GM11168 (cell line): ENCODE results near the gene CC2D2B.
"Not testable (repeated sequence)": the region's sequence is repeated elsewhere in the genome, so short reads cannot be mapped to it uniquely, and the experiment has no call there.

Experiments
- in situ Hi-C: fragments of 300-500 bp; cut with MboI; formaldehyde crosslinking; loops from one replicate; pipeline ENCODE4 v1.12.0; 2022; ENCODE audit warnings: low sequenced_read_pairs; ENCODE audit not compliant: unreplicated experiment

Gene CC2D2B

DNA sequence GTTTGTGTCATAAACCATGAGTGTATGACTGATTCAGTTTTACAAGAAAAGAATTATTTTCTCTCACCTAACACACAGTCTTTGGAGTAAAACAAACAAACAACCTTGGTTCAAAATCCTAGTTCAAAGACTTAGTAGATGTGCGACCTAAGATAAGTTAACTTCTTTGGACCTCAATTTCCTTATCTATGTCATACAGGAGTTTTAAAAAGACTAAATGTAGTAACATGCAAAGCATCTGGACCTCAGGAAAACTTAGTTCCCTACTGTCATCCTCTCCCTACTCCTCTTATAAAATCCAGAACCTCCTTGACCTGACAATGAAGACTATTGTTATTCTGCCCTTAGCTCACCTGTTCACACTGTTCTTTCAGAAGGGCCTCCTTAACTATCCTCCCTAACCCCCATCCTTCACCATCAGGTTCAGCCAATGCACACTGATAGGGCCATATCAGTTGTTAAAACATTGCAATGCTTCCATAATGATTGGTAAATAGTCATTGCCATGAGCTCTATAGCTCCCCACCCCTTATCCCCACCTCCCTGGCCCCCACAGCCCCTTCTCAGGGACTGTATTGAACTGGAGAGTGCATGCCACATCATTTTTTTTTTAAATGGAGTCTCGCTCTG, 106.8 kb downstream of the CC2D2B start:
- in situ Hi-C loops: loop anchor here (25.0 kb wide), 1 partner anchor 298 kb away; the partner anchor contains the start of gene DNTT

DNA sequence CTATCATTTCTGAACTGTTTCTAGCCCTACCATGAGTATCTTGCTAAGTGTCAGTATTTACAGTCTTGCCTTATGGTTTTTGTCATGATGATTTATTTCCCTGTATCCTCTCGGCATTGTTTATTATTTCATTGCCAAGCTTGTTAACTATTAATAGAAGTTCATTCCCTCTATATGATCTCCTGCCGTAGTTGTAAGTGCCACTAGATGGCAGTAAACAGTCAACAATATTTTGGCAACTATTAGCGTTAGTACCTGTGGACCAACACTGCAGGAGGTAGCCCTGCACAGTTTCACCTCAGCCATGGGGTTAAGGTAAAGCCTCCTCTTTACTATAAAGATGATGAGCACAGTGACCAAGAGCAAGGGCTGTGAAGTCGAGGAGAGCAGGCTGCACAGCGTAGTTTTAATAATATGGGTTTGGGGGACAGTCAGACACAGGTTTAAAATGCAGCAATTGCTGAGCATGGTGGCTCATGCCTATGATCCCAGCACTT, 109.5 kb downstream of the CC2D2B start:
- in situ Hi-C loops: loop anchor here (25.0 kb wide), 1 partner anchor 295 kb away; the partner anchor contains the start of gene DNTT

DNA sequence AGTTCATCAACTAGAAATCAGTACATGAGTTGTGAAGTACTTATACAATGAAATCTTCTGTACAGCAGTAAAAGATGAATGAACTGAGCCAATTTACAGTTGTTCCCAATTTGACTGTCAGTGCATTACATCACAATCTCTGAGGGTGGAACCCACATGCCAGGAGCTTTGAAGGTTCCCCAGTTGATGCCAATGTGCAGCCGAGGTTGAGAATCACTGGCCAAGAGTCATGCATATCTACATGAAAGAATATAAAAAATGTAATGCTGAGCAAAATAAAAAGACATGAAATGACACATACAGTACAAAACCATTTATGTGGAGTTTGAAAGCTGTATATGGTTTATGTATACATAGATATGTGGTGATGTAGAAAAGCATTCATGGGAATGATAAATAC, 113.6 kb downstream of the CC2D2B start:
- in situ Hi-C loops: loop anchor here (25.0 kb wide), 1 partner anchor 291 kb away; the partner anchor contains the start of gene DNTT

DNA sequence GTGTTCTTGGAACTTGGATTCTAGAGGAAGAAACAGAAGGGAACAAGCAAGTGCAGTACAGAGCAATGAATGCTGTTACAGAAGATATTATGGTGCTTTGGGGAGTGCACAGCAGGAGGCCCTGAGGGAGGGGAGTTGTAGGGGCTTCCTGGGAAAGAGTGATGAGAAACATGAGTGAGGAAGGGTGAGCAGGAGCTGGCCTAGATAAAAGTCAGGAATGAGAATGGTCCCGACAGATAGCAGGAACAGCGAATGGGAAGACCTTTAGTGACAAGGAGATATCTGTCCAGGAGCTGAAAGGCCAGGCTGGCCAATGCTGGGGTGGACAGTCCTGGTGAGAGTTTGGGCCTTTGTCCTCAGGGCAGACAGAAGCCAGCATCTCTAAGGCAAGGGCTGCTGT, 115.0 kb downstream of the CC2D2B start:
- in situ Hi-C loops: loop anchor here (25.0 kb wide), 1 partner anchor 290 kb away; the partner anchor contains the start of gene DNTT

DNA sequence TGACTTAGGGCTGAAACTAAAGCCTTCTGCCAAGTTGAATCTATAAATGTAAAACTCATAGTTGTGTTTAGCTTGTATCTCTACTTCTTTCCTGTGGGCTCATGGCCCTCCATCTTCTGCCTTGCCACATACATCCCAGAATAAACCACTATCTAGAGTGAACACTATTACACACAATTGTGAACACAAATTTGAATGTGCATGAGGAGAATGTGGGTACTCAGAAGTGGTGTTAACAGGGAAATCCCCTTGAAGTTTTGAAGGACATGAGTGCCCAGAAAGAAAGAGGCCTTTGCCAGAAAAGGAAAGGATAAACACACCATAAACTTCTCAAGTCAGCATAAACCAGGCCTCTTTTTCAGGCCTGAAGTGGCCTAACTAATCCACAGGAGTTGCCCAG, 115.4 kb downstream of the CC2D2B start:
- in situ Hi-C loops: loop anchor here (25.0 kb wide), 1 partner anchor 289 kb away; the partner anchor contains the start of gene DNTT

DNA sequence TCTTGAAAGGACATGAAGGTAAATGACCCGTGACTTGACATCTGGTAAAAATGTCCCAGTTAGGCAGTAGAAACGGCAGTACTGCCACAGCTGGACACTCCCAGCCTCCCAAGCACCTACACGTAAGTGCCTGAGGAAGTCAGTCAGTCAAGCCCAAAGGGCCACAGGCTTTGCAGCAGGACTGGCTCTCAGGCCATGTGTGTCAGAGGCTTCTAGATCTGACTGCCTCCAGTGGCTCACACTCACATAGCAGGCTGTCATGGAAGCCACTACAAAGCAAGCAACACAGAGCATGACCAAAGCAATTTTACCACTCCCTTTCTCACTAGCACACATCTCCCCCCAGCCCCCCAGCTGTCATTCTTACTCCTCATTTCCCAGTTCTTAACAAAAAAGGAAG, 117.8 kb downstream of the CC2D2B start:
- in situ Hi-C loops: no loop called here

DNA sequence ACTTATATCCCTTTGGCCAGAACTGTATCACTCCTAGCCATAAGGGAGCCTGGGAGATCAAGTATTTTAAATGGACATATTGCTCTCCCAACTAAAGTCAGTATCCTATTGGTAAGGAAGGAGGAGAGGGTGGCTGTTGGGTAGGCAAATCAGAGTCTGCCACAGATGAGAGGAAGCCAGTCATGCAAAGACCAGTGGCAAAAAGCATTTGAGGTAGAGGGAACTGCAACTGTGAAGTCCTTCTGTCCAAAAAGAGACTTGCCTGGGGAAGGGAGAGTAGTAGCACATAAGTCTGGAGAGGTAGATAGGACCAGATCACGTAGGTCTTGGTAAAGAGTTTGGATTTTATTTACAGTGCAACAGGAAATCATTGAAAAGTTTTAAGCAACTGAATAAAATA, 126.8 kb downstream of the CC2D2B start:
- in situ Hi-C loops: no loop called here

DNA sequence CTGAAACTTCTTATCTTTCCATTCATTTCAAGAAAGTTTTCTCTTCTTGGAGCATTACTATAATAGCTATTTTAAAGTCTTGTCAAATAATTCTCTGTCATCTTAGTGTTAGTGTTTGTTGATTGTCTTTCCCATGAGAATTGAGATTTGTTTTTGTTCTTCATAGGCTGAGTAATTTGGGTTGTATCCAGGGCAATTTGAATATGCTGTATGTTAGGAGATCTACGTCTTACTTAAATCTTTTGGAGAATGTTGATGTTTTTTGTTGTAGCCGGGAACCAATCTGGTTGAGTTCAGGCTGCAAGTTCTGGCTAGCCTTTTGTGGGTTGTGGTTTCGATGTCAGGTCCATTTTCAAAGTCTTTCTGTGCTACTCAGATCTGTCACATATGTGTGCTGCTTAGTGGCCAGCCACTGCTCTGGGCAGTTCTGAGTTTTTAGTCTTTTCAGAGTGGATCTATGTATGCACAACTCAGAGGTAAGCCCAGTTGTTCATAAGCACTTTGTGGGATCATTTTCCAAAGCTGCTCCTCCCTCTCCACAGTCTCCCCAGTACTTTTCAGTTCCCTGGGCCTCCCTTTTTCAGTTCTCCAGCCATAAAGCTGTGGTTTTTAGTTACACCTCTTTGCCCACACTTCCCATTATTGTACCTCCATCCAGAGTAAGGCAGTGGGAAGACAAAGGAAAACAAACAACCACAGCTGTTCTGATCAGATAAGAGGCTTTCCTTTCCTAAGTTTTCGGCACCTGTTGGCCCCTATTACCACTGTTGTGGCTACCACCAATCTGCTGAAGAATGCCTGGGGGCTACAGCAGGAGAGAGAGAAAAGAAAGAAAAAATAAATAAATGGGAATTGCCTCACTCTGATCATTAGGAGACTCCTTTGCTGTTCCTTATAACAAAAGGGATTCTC, 131.0 kb downstream of the CC2D2B start:
- in situ Hi-C loops: no loop called here

DNA sequence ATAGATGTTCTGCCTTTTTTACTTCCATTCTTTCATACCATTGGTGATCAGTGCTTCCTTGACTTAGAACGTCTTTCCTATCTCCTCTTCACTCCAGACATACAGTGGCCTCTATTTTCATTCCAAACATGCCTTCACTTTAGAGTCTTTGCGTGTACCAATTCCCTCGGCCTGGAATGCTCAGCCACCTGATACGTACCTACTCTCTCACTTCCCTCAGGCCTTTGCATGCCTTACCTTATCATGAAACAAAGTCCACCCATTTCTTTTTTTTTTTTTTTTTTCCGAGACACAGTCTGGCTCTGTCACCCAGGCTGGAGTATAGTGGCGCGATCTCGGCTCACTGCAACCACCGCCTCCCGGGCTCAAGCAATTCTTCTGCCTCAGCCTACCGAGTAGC, 133.4 kb downstream of the CC2D2B start:
- in situ Hi-C loops: no loop called here

DNA sequence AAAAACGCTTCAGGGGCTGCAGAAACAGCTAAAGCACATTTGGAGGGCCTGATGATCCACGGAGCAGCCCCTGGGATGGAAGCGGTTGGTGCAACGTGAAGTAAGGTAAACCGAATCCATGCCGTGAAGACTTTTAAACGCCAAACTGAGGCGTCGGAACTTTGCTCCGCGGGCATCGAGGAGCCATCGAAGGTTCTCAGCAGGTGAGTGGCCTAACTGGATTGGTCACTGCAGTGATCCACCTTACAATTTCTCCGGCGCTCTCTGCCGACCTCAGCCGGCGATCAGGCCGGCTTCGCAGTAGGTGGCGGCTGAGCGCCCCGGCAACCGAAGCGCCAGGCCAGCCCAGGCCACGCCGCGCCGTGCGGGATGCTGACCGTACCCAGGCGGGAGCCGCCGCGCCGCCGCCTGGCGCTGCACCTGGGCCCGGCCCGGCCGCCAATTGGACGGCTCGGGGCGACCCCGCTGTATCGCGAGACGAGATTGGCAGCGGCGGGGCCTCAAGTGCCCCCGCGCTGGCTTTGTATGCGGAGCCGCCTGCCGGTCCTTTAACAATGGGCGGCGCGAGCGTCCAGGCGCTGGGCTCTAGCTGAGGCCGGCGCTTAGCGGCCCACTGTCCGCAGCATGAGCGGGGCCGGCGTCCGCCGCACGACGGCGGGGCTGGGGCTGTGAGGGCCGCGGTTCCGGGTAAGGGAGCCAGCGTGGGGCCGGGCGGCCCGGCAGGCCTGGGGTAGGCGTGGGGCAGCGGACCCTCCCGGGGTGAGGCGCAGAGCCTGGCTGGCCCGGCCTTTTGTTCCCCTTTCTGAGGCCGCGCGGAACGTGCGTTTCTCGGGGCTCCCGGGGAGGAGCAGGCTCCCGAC, 135.5 kb downstream of the CC2D2B start, which contains the start of gene CCNJ:
TSS of gene CCNJ (plus strand) at position 551 of the 860 bp plus-strand sequence. CDS start 811 bp downstream, outside the sequence.
- in situ Hi-C loops: no loop called here

DNA sequence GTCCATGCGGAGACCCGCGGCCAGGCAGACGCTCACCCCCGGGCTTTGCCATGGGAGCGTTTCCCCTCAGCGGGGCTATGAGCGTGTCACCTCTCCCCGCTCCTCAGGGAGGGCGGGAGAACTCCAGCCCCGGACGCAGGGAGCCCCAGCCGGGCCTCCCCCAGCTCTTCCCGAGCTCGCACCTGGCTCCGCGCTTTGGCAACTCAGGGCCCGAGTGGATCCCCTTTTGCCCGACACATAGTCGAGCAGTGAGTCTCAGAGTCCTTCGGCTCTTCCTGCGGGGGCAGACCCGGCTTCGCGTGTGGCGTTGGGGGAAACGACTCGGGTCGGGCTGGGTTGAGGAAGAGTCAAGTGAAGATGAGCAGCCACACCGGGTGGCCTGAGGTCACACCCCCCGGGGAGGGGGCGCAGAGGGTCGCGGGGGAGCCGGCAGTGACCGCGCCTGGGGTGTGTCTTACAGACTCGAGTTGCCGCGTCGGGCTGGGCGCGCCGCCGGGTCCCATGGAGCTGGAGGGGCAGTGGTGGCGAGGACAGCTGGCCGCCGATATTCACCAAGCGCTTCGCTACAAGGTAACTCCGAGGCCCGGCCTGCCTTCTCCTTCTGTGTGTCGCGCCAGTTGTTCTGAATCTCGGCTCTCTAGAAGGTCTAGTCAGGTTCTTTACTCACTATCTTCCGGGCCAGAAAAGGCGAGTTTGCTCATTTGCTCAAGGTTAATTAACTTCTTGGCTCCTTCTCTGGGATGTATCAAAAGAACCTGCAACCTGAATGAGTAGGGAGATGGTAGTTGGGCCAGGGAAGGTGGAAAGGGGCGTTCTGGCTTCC, 136.3 kb downstream of the CC2D2B start:
- in situ Hi-C loops: no loop called here

DNA sequence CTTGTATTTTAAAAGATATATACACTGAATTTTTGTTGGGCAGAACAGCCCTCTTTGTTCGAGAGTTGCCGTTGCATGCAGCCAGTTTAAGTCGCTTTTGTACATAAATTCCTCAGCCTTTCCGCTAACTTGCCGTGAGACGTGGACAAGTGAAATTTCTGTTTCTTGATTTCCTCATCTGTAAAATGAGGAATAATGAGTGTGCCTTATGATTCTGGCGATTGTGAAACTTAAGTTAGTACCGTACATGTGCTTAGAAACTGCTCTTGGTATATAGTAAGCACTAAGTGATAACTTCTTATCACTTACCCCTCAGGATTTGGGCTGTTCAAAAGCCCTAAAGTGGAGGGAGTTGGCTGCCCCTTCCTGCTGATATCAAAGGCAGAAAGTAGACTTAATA, 137.0 kb downstream of the CC2D2B start:
- in situ Hi-C loops: no loop called here

DNA sequence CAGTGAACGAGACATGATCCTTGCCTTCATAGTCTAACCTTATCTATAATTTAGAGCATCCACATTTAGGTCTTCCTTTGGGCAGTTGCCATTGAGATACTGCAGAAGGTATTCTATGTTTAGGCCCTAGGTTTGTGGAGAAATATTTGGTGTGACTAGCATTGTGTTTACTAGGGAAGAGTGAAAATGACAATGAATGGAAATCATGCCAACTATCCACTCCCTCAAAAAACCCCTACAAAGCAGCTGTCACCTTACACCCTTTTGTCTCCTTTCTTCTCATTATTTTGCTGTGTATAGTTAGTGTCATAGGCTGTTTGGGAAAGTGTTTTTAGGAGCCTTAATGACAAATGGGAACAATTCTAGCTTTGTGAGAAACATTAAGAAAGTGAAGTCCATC, 138.8 kb downstream of the CC2D2B start:
- in situ Hi-C loops: no loop called here

DNA sequence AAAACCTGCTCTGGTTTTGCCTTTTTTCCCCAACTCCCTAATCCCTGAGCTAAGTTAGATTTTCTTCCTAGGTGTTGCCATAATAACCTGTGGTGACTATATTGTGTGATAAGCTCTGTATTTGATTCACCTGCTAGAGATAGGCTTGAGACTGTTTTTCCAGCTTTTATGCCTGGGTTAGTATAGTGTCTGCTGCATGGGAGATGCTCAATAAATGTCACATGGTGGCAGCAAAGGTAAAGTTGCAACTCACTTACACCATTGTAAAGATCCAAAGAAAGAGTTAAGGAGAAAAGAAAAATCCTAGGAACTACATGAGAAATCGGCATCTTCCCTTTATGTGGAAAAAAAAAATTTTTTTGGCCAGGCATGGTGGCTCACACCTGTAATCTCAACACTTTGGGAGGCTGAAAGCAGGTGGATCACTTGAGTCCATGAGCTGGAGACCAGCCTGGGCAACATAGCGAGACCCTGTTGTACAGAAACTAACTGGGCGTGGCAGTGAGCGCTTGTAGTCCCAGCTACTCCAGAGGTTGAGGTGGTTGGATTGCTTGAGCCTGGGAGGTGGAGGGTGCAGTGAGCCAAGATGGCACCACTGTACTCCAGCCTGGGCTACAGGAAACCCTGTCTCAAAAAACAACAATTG, 139.4 kb downstream of the CC2D2B start:
- in situ Hi-C loops: no loop called here

DNA sequence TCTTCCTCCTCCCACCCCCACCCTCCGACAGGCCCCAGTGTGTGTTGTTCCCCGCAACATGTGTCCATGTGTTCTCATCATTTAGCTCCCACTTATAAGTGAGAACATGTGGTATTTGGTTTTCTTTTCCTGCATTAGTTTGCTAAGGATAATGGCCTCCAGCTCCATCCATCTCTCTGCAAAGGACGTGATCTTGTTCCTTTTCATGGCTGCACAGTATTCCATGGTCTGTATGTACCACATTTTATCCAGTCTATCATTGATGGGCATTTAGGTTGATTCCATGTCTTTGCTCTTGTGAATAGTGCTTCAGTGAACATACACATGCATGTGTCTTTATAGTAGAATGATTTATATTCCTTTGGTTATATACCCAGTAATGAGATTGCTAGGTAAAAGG, 140.2 kb downstream of the CC2D2B start:
- in situ Hi-C loops: not testable (repeated sequence)

DNA sequence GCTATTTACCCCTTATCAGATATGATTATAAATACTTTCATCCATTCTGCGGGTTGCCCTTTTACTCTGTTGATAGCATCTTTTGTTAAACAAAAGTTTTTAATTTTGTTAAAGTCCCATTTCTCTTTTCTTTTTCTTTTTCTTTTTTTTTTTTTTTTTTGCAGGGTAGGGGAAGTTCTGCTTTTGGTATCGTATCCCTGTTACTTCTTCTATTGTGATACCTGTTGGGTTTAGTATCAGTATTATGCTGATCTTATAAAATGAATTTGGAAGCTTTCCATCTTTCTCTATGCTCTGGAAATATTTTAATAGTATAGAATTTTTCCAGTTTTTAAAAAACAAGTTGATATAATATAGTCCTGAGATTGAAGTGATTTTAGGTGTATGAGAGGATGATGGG, 141.6 kb downstream of the CC2D2B start:
- in situ Hi-C loops: no loop called here

DNA sequence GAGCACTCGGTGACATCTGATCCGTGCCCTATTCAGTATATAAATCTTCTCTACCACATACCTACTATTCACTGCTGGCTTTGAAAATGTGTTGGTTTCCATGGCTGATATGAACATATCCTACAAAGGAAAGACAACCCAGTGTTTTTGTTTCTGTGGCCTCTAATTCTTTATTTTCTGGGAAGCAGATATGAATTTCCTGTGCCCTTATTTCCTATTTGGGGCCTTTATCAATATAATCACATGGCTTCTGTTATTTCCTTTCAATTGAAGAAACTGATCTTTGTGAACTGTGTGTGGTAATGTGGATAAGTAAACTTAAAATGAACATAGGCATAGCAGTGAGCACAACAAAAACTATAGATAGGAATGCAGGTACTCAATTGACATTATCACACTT, 146.2 kb downstream of the CC2D2B start:
- in situ Hi-C loops: no loop called here

DNA sequence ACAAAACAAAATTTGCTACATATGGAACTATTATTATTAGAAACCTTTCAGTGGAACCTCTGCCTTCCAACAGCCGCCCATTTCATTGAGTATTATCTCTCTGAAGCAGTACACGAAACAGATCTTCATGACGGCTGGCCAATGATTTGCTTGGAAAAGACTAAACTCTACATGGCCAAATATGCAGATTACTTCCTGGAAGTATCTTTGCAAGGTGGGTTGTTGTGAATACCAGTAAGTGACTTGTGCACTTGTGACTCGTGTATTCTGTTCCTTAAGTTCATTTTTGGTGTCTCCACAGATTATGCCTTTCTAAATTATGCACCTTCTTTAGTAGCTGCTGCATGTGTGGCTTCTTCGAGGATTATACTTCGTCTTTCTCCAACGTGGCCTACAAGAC, 149.0 kb downstream of the CC2D2B start:
- in situ Hi-C loops: no loop called here

DNA sequence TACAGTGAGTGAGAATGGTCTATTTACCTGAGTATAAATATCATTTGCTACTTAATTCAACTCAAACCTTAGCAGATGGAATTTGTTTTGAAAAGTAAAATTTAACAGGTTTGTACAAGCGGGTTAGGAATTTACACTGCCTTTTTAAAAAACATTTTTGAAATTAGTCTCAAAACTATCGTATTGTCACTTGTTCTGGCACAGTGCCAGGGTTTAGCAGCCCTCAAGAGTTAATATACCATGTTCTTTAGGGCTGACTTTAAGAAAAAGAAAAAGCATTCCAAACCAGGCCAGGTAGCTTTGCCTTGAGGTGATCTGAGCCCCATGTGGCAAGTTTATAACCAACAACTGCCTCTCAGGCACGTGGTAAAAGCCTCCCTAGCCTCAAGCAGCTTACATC, 153.5 kb downstream of the CC2D2B start:
- in situ Hi-C loops: no loop called here
